ENCODE results near the gene CYP3A5.

- TF ChIP-seq CTCF (conservative IDR thresholded peaks at IDR 0.05; ENCODE audit: low read depth, low read length) (no peak), EZH2 (IDR thresholded peaks at IDR 0.05; ENCODE audit: borderline replicate concordance, low read depth, low read length, poor library complexity, severe bottlenecking) (no peak)
These were observed 62.5 kb downstream of the CYP3A5 start for GRCh38 chr7:99617192-99617781.
